GM21737 (cell line): ENCODE data around the gene RUVBL2.
"Not testable (repeated sequence)": the region's sequence is repeated elsewhere in the genome, so short reads cannot be mapped to it uniquely, and the experiment has no call there.

ENCODE experiments used
- ATAC-seq: cut with Tn5 transposase; IDR thresholded peaks from one replicate; pipeline ENCODE4 v1.9.1; 2021; ENCODE audit warnings: mild to moderate bottlenecking, moderate library complexity; ENCODE audit not compliant: unreplicated experiment

The RUVBL2 gene

DNA sequence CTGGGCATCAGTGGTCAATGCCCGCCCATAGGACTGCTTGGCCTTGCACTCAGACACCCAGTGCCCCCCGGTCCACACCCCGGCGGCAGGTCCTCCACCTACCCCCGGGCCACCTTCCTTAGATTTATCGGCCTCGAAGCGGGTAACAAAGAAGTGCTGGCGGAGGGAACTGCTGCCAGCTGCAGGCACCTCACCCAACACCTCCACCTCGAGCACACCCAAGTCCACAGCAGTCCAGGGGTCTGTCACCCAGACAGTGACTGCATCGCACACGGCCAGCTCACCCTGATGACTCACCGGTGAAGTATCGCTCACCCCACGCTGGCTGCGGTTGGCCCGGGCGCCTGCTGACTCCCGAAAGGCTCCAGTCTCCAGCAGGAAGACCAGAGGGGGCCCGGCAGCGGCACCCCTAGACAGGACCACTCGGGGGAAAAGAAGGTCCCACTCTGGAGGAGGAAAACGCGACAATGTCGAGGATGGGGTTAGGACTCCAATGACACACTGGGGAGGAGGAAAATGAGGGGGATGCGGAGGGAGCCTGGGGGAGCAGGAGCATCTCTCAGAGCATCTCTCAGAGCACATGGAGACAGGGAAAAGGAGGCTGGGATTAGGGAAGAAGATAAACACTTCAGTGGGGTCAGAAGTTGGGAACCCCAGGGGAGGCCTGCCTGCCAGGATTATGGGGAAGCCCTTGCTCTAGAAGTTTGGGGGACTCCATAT lies 45.0 kb downstream of the RUVBL2 start:
- not testable (repeated sequence) for ATAC-seq

DNA sequence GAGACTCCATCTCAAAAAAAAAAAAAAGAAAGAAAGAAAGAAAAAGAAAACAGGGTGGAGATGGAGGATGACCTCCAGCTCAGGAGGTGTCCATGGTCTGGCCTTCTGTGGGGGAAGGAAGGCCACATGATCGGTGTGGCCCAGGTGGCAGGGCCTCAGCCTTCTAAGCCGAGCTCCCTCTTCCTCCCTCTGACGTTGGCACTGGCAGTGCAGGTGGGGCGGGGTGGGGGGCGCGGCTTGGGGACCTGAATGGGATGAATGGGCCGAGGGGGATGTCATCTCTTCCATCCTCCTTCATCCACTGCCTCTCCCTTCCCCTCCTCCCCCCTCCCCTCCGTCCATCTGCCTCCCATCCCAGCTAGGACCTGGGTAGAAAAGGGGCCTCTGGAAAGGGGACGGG lies 46.0 kb downstream of the RUVBL2 start:
- not testable (repeated sequence) for ATAC-seq

DNA sequence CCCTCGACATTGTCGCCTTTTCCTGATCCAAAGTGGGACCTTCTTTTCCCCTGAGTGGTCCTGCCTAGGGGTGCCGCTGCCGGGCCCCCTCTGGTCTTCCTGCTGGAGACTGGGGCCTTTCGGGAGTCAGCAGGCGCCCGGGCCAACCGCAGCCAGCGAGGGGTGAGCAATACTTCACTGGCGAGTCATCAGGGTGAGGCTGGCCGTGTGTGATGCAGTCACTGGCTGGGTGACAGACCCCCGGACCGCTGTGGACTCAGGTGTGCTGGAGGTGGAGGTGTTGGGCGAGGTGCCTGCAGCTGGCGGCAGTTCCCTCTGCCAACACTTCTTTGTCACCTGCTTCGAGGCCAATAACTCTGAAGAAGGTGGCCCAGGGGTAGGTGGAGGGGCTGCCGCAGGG lies 48.5 kb downstream of the RUVBL2 start:
- ATAC-seq: no peak

DNA sequence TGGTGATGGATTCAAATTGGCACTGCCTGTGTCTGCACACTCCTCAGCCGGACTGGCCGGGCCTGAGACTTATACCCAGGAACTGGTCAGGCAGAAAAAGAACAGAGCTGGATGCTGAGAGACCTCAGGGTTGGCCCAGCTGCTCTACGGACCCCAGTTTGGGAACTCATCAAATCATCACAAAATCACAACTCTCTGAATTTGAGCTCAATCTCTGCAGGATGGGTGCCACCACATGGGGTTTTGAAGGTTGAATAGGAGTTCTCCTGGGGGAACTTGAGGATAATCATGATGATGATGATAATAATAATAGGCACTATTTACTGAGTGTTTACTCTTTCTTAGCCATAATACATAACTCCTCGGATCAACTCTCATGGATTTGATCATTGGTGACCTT lies 49.0 kb downstream of the RUVBL2 start:
- not testable (repeated sequence) for ATAC-seq

DNA sequence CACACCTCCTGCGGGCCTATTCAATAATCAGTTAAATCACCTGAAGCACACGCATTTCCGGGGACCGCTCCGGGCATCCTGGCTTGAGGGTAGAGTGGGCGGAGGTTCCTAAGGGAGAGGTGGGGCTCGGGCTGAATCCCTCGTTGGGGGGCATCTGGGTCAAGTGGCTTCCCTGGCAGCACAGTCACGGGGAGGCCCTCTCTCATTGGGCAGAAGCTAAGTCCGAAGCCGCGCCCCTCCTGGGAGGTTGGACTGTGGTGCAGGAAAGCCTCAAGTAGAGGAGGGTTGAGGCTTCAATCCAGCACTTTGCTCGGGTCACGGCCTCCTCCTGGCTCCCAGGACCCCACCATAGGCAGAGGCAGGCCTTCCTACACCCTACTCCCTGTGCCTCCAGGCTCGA lies 49.9 kb downstream of the RUVBL2 start, which contains the start of gene CGB5:
Gene CGB5 (plus strand): TSS at position 301 of the 400 bp plus-strand sequence. CDS start 362 bp downstream, outside the sequence.
- ATAC-seq: not testable (repeated sequence)

DNA sequence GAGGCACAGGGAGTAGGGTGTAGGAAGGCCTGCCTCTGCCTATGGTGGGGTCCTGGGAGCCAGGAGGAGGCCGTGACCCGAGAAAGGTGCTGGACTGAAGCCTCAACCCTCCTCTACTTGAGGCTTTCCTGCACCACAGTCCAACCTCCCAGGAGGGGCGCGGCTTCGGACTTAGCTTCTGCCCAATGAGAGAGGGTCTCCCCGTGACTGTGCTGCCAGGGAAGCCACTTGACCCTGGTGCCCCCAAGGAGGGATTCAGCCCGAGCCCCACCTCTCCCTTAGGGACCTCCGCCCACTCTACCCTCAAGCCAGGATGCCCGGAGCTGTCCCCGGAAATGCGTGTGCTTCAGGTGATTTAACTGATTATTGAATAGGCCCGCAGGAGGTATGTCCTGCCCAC lies 55.3 kb downstream of the RUVBL2 start, which contains the start of gene CGB8:
Gene CGB8 (minus strand): TSS at position 101 of the 400 bp plus-strand sequence. CDS start 372 bp downstream, outside the sequence.
- not testable (repeated sequence) for ATAC-seq

DNA sequence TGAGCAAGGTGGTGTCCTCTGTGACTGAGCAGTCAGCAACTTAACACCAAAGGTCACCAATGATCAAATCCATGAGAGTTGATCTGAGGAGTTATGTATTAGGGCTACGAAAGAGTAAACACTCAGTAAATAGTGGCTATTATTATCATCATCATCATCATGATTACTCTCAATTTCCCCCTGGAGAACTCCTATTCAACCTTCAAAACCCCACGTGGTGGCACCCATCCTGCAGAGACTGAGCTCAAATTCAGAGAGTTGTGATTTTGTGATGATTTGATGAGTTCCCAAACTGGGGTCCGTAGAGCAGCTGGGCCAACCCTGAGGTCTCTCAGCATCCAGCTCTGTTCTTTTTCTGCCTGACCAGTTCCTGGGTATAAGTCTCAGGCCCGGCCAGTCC lies 56.1 kb downstream of the RUVBL2 start:
- not testable (repeated sequence) for ATAC-seq

DNA sequence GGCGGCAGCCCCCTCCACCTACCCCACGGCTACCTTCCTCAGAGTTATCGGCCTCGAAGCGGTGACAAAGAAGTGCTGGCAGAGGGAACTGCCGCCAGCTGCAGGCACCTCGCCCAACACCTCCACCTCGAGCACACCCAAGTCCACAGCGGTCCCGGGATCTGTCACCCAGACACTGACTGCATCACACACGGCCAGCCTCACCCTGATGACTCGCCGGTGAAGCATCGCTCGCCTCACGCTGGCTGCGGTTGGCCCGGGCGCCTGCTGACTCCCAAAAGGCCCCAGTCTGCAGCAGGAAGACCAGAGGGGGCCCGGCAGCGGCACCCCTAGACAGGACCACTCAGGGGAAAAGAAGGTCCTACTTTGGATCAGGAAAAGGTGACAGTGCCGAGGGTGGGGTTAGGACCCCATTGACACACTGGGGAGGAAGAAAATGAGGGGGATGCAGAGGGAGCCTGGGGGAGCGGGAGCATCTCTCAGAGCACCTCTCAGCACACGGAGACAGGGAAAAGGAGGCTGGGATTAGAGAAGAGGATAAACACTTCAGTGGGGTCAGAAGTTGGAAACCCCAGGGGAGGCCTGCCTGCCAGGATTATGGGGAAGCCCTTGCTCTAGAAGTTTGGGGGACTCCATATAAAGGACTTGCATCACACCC lies 56.8 kb downstream of the RUVBL2 start:
- not testable (repeated sequence) for ATAC-seq

DNA sequence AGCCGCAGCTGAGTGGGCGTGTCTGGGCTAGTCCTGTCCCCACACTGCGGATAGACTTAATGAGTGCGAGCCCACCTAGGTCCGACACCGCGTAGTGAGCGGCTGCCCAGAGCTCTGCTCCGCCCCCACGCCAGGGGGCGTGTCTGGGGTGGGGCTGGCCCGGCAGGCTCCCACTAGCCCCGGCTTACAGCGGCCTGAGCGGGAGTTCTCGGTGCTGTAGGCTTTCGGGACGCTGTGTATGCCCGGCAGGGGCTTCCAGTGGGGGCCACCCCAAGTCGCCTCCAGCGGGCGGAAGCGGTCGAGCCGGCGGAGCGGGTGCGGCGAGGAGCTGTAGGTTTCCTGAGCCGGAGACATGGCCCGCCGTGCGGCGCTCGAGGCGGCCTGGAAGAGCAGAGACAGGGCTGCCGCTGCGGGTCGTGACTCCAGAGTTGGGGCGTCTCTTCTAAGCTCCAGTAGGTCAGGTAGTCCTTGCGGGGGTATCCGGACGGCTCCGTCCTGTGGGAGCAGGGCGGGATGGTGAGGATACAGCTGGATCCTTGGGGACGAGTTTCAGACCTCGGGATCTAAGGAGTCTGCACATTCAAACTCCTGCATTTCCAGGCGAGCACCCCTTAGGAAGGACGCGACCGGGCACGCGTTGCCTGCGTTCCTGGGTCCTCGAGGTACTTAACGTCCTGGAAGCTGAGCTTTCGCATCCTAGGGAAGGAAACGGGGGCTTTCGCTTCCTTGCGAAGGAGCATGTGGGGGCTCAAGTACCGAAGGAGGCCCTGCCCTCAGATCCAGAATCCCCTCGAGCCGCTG lies 62.6 kb downstream of the RUVBL2 start:
- no peak for ATAC-seq

DNA sequence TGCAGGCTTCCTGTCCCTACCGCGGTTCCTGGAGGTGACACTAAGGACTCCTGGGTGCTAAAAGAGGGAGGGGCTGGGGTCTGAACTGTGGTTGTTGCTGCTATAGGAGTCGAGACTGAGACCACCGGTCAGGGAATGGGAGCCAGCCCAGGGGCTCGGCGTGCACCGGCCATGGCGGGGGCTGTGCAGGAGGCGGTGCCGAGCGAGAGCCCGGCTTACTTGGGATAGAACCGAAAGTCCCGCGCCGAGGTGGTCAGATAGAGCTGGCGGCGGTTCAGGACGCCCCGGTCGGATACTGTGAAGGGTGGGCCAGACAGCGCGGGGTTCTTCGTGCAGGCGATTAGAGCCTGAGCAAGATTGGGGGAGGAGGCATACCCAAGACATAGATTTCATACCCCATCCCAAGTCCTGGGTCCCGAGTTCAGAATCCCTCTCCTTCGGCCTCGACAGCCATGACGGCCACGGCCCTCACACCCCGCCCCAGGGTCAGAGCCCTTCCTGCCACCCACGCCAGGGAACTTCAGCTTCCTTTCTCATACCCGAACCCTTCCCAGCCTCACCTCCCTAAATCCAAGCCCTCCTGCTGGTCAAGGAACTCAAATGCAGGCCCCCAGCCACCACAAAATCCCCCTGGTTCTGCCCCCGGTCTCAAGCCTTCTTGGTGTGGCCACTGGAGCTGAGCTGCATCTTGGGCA lies 63.4 kb downstream of the RUVBL2 start:
- ATAC-seq: not testable (repeated sequence)

DNA sequence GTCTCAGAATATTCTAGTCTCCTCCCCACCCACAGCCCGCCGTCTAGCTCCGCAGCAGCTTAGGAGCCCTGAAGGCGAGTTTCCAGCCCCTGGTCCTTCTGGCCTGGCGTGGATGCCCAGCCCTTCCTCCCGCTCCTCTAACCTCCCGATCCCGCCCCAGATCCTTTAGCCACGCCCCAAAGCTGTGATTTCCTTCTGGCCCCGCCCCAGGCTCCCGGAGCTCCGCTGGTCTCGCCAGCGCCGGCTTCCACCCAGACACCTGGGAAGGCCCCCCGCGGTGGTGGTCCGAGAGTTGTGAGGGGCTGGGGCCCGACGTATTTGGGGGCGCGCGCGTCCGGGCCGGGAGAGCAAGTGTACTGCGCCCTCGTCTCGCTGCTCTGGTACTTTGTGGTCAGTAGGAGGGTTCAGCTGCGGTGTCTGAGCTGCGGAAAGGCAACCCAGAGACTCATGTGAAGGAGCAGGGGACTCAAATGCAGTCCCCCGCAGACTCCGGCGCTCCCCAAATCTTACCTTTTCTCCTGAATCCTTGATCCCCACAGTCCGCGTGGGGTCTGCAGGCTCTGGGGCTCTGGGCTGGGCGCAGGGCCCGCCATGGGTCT lies 64.0 kb downstream of the RUVBL2 start, which contains the start of gene CGB7:
Gene CGB7 (minus strand): TSS at position 114 of the 599 bp plus-strand sequence. CDS start 2,374 bp downstream, outside the sequence.
- ATAC-seq: no peak

DNA sequence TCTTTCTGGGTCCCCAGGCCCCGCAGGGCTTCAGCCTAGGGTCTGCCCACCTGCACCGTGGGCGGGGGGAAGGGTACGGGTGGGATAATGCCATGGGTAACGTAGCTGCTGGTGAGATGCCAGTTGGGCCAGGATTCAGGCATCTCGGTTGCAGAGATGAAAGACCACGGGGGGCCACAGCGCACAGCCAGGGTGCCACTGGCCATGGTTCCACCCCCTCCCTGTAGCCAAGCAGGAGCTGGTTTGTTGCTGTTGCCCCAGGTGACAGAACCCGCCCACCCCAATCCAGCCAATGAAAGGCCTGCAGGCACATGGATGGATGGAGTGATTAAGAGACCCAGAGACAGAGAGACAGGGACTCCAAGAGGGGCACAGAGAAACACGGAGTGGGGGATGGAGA lies 64.9 kb downstream of the RUVBL2 start:
- ATAC-seq: no peak

DNA sequence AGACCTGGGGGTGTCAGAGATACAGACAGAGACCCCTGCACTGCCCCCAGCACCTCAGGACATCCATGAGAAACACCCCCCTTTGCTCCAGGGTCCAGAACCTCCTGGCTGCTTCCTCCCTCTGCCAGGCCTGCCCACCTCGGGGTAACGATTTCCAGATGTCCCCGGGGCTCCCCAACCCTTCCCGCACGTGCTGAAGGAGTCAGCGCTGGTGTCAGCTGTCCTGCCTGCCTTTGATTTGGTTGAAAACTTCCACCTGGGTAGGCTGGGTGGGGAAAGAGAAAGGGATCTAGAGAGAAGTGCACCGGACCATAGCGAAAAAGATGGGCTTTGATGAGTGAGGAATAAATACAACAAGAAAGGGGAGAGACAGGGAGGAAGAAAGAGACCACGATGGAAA lies 65.4 kb downstream of the RUVBL2 start:
- ATAC-seq: no peak

DNA sequence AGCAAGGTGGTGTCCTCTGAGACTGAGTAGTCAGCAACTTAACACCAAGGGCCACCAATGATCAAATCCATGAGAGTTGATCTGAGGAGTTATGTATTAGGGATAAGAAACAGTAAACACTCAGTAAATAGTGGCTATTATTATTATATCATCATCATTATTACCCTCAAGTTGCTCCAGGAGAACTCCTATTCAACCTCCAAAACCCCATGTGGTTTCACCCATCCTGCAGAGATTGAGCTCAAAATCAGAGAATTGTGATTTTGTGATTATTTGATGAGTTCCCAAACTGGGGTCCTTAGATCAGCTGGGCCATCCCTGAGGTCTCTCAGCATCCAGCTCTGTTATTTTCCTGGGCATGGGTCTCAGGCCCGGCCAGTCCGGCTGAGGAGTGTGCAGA lies 67.3 kb downstream of the RUVBL2 start:
- ATAC-seq: no peak

DNA sequence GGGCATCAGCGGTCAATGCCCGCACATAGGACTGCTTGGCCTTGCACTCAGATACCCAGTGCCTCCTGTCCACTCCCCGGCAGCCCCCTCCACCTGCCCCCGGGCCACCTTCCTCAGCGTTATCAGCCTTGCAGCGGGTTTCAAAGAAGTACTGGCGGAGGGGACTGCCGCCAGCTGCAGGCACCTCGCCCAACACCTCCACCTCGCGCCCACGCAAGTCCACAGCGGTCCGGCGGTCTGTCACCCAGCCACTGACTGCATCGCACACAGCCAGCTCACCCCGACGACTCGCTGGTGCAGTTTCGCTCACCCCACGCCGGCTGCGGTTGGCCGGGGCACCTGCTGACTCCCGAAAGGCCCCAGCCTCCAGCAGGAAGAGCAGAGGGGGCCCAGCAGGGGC lies 67.8 kb downstream of the RUVBL2 start:
- no peak for ATAC-seq

DNA sequence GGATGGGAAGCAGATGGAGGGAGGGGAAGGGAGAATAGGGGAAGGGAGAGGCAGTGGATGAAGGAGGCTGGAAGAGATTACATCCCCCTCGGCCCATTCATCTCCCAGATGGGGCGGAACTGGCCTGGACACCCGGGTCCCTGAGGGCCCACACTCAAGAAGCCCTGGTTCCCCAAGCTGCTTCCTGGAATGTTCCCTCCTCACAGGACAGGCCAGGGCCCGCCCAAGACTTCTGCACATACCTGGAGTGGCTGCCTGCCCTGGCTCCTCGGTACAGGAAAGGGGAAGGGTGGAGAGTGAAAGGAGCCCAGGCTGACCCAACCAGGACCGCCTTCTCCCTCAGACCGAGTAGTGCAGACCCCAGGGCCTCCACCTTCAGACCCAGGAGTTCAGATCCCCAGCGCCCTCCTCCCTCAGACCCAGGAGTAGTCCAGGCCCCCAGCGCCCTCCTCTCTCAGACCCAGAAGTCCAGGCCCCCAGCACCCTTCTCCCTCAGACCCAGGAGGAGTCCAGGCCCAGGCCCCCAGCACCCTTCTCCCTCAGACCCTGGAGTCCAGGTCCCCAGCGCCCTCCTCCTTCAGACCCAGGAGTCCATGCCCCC lies 70.4 kb downstream of the RUVBL2 start:
- no peak for ATAC-seq

DNA sequence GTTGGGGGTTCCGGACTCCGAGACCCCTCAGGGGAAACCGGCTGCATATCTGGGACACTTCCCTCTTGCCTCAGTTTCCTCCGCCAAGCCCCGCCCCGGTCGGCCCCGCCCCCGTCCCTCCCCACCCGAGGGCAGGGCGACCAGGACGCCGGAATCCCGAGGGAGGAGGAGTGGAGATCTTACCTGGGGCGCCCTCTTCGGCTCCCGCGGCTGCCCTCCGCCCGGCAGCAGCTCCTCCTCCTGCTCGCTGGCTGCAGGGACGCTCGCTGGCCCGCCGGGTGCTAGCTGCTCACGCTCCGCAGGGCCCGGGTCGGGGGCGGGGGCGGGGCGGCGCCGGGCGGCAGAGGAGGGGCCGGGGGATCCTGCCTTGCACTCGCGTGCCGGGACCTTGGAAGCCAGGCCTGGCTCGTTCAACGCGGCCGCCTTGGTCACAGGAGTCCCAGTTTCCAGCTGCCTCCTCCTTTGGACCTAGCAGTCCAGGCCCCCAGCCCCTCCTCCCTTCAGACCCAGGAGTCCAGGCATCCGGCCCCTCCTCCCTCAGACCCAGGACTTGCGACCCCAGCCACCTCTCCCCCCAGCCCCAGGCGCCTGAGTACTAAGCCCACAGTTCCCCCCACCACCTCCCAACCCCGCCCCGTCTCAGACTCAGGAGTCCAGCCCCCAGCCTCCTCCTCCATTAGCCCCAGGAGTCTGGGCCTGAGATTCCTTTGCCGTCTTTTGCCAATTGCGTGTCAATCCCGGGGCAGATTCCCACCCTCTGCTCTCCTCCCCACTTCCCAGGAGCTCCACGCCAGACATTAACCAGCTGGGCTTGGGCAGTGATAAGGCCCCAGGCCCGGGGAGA lies 71.3 kb downstream of the RUVBL2 start, which contains the start of gene NTF4:
Gene NTF4 (minus strand): TSS at position 51 of the 844 bp plus-strand sequence. CDS start 2,821 bp downstream, outside the sequence.
- ATAC-seq: no peak
